Jurkat, Clone E6-1 (cell line): ENCODE results near the gene WDR17.

Experiments used
- DNase-seq: peaks from one replicate; pipeline ENCODE4 v3.0.0-alpha.2; 2011; ENCODE audit warnings: low read depth, low spot score
- H3K4me3 ChIP-seq: 2 replicates; pipeline ENCODE4 v1.5.1; 2011; ENCODE audit warnings: mild to moderate bottlenecking, low read length, control low read depth, moderate library complexity

The WDR17 gene

GRCh38 chr4:176066757-176067156 lies 1.1 kb downstream of the WDR17 start:
- no peak for DNase-seq
- no peak overlapping the region for H3K4me3 ChIP-seq

- no peak for DNase-seq
- H3K4me3 ChIP-seq, result no peak overlapping the region
These were observed 11.9 kb downstream of the WDR17 start for GRCh38 chr4:176077561-176077960.

GRCh38 chr4:176084769-176085168 lies 19.1 kb downstream of the WDR17 start:
- DNase-seq, result no peak
- H3K4me3 ChIP-seq, result no peak overlapping the region

- DNase-seq, result no peak
- no peak overlapping the region for H3K4me3 ChIP-seq
These were observed 24.5 kb downstream of the WDR17 start for GRCh38 chr4:176090115-176090514.

GRCh38 chr4:176099314-176099713 lies 33.7 kb downstream of the WDR17 start:
- H3K4me3 ChIP-seq, result no peak overlapping the region
- DNase-seq, result peak; percentile 3

GRCh38 chr4:176102414-176103063 lies 36.9 kb downstream of the WDR17 start:
- no peak overlapping the region for H3K4me3 ChIP-seq
- no peak for DNase-seq

GRCh38 chr4:176107695-176108094 lies 42.1 kb downstream of the WDR17 start:
- H3K4me3 ChIP-seq, result no peak overlapping the region
- no peak for DNase-seq

GRCh38 chr4:176123710-176124407 lies 58.2 kb downstream of the WDR17 start:
- no peak for DNase-seq
- no peak overlapping the region for H3K4me3 ChIP-seq

- DNase-seq, result no peak
- H3K4me3 ChIP-seq, result no peak overlapping the region
These were observed 59.4 kb downstream of the WDR17 start for GRCh38 chr4:176125063-176125462.

GRCh38 chr4:176134670-176135069 lies 69.0 kb downstream of the WDR17 start:
- no peak overlapping the region for H3K4me3 ChIP-seq

GRCh38 chr4:176137631-176138030 lies 72.0 kb downstream of the WDR17 start:
- no peak overlapping the region for H3K4me3 ChIP-seq
- no peak for DNase-seq

More at GRCh38 chr4:176134670-176135069, 69.0 kb downstream of the WDR17 start:
- DNase-seq, result no peak

- no peak for DNase-seq
- no peak overlapping the region for H3K4me3 ChIP-seq
These were observed 73.9 kb downstream of the WDR17 start for GRCh38 chr4:176139518-176139917.

GRCh38 chr4:176142253-176142652 lies 76.6 kb downstream of the WDR17 start:
- DNase-seq, result no peak
- no peak overlapping the region for H3K4me3 ChIP-seq

- DNase-seq, result no peak
- H3K4me3 ChIP-seq, result no peak overlapping the region
These were observed 84.2 kb downstream of the WDR17 start for GRCh38 chr4:176149680-176150355.

GRCh38 chr4:176150356-176150682 lies 84.7 kb downstream of the WDR17 start:
- peak; percentile 4 for DNase-seq
- no peak overlapping the region for H3K4me3 ChIP-seq

GRCh38 chr4:176150704-176151103 lies 85.1 kb downstream of the WDR17 start:
- DNase-seq, result no peak
- H3K4me3 ChIP-seq, result no peak overlapping the region

GRCh38 chr4:176153124-176153523 lies 87.5 kb downstream of the WDR17 start:
- H3K4me3 ChIP-seq, result no peak overlapping the region
- DNase-seq, result no peak

- no peak for DNase-seq
These were observed 91.0 kb downstream of the WDR17 start for GRCh38 chr4:176156656-176157055.

GRCh38 chr4:176163041-176163440 lies 97.4 kb downstream of the WDR17 start:
- DNase-seq, result no peak

More at GRCh38 chr4:176156656-176157055, 91.0 kb downstream of the WDR17 start:
- H3K4me3 ChIP-seq, result no peak overlapping the region

GRCh38 chr4:176185051-176185450 lies 119.4 kb downstream of the WDR17 start:
- no peak for DNase-seq
- H3K4me3 ChIP-seq, result no peak overlapping the region

More at GRCh38 chr4:176163041-176163440, 97.4 kb downstream of the WDR17 start:
- no peak overlapping the region for H3K4me3 ChIP-seq
